C4-2B (cell line): Measurements from ENCODE around the gene SHISAL1.

ENCODE experiments used
- CTCF ChIP-seq: fragments of 450-650 bp; conservative IDR thresholded peaks from 2 replicates; pipeline ENCODE4 v1.5.1; 2017; ENCODE audit warnings: mild to moderate bottlenecking
- ZFX ChIP-seq: fragments of 450-650 bp; IDR thresholded peaks from 2 replicates; pipeline ENCODE4 v1.6.1; 2017

DNA sequence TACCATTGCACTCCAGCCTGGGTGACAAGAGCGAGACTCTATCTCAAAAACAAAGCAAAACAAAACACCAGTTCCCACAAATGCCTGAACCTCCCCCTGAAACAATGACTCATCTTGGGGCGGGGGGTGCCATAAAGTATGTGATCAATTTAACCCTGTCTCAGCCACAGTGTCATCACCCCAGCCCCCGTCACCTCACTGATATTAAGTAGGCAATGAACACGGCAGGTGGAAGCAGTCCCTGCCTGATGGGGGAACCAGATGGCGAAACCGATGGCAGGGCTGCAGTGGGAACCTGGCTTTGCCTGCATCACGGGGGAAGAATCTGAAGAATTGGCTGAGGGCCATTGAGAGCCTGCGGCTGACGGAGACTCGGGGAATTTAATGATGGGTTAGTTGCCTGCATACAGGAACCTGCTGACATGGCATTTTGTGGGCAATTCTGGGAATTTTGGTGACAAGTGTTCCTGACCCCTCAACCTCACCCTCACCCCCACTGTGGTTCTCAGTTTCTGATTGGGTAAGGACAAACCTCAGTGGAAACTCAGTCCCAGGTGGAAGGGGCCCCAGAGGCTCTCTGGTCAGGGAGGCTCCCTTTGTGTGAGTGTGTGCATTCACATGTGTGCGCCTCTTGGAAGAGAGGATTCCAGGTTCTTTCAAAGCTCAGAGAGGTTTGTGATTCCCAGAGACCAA lies 39.1 kb upstream of the SHISAL1 start:
- no peak for TF ChIP-seq CTCF
- no peak for TF ChIP-seq ZFX
